HEK293 (cell line): Measurements from ENCODE around the gene CNIH3.
A peak's percentile ranks its signal among the peaks of the same experiment; 100 is the strongest.

Source experiments
- CTCF ChIA-PET: fragments of 350-600 bp; formaldehyde crosslinking; extraction: SDS; loops from one replicate; lab custom pipeline; 2021; ENCODE audit warnings: antibody characterized with exemption; lab: Yijun Ruan, JAX
- POLR2A ChIA-PET: fragments of 300-600 bp; formaldehyde crosslinking; extraction: SDS; loops from one replicate; lab custom pipeline; 2020; ENCODE audit warnings: antibody characterized with exemption, inconsistent platforms; lab: Yijun Ruan, JAX
- H3K27ac ChIP-seq: fragments of 200-500 bp; sonication (Bioruptor generic); 2 replicates; pipeline ENCODE4 v1.5.1; 2014; ENCODE audit warnings: low read depth, low read length, control low read depth, inconsistent platforms; ENCODE audit errors: extremely low read depth
- H3K36me3 ChIP-seq, 2 experiments: fragments of 200-500 bp in 1 of 2; sonication (Bioruptor generic) in 1 of 2; 1 replicate in 1 of 2; 2 replicates in 1 of 2; pipeline ENCODE4 v1.5.1; 2014 to 2017; ENCODE audit warnings: inconsistent platforms in 2 of 2, low read length in 2 of 2; ENCODE audit not compliant: control insufficient read depth in 2 of 2, insufficient read depth in 1 of 2
- H3K4me1 ChIP-seq: fragments of 200-500 bp; sonication (Bioruptor generic); 2 replicates; pipeline ENCODE4 v1.5.1; 2014; ENCODE audit warnings: mild to moderate bottlenecking, low read length, inconsistent platforms; ENCODE audit not compliant: control insufficient read depth, insufficient read depth
- H3K4me3 ChIP-seq: 2 replicates; pipeline ENCODE4 v1.5.1; 2011; ENCODE audit warnings: low read depth, mild to moderate bottlenecking, control low read depth, low read length, moderate library complexity
- H3K9me3 ChIP-seq: fragments of 200-500 bp; sonication (Bioruptor generic); 2 replicates; pipeline ENCODE4 v1.5.1; 2014; ENCODE audit warnings: low read depth, low read length, inconsistent platforms; ENCODE audit not compliant: control insufficient read depth, insufficient read depth
- HOXA7 ChIP-seq: sonication (generic); formaldehyde crosslinking; IDR thresholded peaks from 2 replicates; pipeline ENCODE4 v1.8.1; 2022; ENCODE audit warnings: missing genetic modification reagents, borderline replicate concordance
- HOXC10 ChIP-seq: sonication (generic); formaldehyde crosslinking; IDR thresholded peaks from 2 replicates; pipeline ENCODE4 v1.8.1; 2023; ENCODE audit warnings: mild to moderate bottlenecking, missing genetic modification reagents
- OSR2 ChIP-seq: fragments of 450-650 bp; formaldehyde crosslinking; IDR thresholded peaks from 2 replicates; pipeline ENCODE4 v1.5.1; 2016; ENCODE audit warnings: missing biosample characterization, missing genetic modification characterization
- SETDB1 ChIP-seq: IDR thresholded peaks from one replicate; pipeline ENCODE4 v1.6.1; 2017; ENCODE audit warnings: mild to moderate bottlenecking, low read length, moderate library complexity, mixed read lengths; ENCODE audit not compliant: insufficient read length
- YY1 ChIP-seq: fragments of 450-650 bp; formaldehyde crosslinking; IDR thresholded peaks from 2 replicates; pipeline ENCODE4 v1.5.1; 2018; ENCODE audit warnings: missing biosample characterization, missing genetic modification characterization
- YY2 ChIP-seq: fragments of 450-650 bp; formaldehyde crosslinking; IDR thresholded peaks from 2 replicates; pipeline ENCODE4 v1.5.1; 2016; ENCODE audit warnings: missing biosample characterization, missing genetic modification characterization
- ZBTB1 ChIP-seq: fragments of 450-650 bp; formaldehyde crosslinking; IDR thresholded peaks from 2 replicates; pipeline ENCODE4 v1.5.1; 2016; ENCODE audit warnings: missing biosample characterization, missing genetic modification characterization
- ZBTB20 ChIP-seq: fragments of 450-650 bp; formaldehyde crosslinking; IDR thresholded peaks from 2 replicates; pipeline ENCODE4 v1.5.1; 2016; ENCODE audit warnings: missing biosample characterization, missing genetic modification characterization
- ZEB2 ChIP-seq: fragments of 450-650 bp; formaldehyde crosslinking; IDR thresholded peaks from 2 replicates; pipeline ENCODE4 v1.5.1; 2016; ENCODE audit warnings: missing biosample characterization, missing genetic modification characterization
- ZFP3 ChIP-seq: fragments of 450-650 bp; formaldehyde crosslinking; IDR thresholded peaks from 2 replicates; pipeline ENCODE4 v1.5.1; 2016; ENCODE audit warnings: low read depth, missing biosample characterization, missing genetic modification characterization
- ZNF132 ChIP-seq: fragments of 450-650 bp; formaldehyde crosslinking; IDR thresholded peaks from 2 replicates; pipeline ENCODE4 v1.5.1; 2017; ENCODE audit warnings: missing biosample characterization, missing genetic modification characterization, borderline replicate concordance
- ZNF155 ChIP-seq: fragments of 450-650 bp; formaldehyde crosslinking; IDR thresholded peaks from 2 replicates; pipeline ENCODE4 v1.5.1; 2016; ENCODE audit warnings: missing biosample characterization, missing genetic modification characterization
- ZNF16 ChIP-seq: fragments of 450-650 bp; formaldehyde crosslinking; IDR thresholded peaks from 2 replicates; pipeline ENCODE4 v1.5.1; 2016; ENCODE audit warnings: low read depth, missing biosample characterization, missing genetic modification characterization
- ZNF23 ChIP-seq: fragments of 450-650 bp; formaldehyde crosslinking; IDR thresholded peaks from 2 replicates; pipeline ENCODE4 v1.5.1; 2016; ENCODE audit warnings: missing biosample characterization, missing genetic modification characterization, borderline replicate concordance
- ZNF514 ChIP-seq: fragments of 450-650 bp; formaldehyde crosslinking; IDR thresholded peaks from 2 replicates; pipeline ENCODE4 v1.5.1; 2016; ENCODE audit warnings: missing biosample characterization, missing genetic modification characterization
- ZNF548 ChIP-seq: fragments of 450-650 bp; formaldehyde crosslinking; IDR thresholded peaks from 2 replicates; pipeline ENCODE4 v1.5.1; 2016; ENCODE audit warnings: missing biosample characterization, missing genetic modification characterization
- ZNF600 ChIP-seq: fragments of 450-650 bp; formaldehyde crosslinking; IDR thresholded peaks from 2 replicates; pipeline ENCODE4 v1.5.1; 2016; ENCODE audit warnings: missing biosample characterization, missing genetic modification characterization
- ZNF623 ChIP-seq: fragments of 450-650 bp; formaldehyde crosslinking; IDR thresholded peaks from 2 replicates; pipeline ENCODE4 v1.5.1; 2016; ENCODE audit warnings: missing biosample characterization, missing genetic modification characterization
- ZNF624 ChIP-seq: fragments of 450-650 bp; formaldehyde crosslinking; IDR thresholded peaks from 2 replicates; pipeline ENCODE4 v1.5.1; 2017; ENCODE audit warnings: missing biosample characterization, missing genetic modification characterization
- ZNF664 ChIP-seq: fragments of 450-650 bp; formaldehyde crosslinking; IDR thresholded peaks from 2 replicates; pipeline ENCODE4 v1.5.1; 2016; ENCODE audit warnings: missing biosample characterization, missing genetic modification characterization
- ZNF785 ChIP-seq: fragments of 450-650 bp; formaldehyde crosslinking; IDR thresholded peaks from 2 replicates; pipeline ENCODE4 v1.5.1; 2016; ENCODE audit warnings: missing biosample characterization, missing genetic modification characterization
- TF ChIP-seq, protein P1 (sequence below): fragments of 450-650 bp; formaldehyde crosslinking; IDR thresholded peaks from 2 replicates; pipeline ENCODE4 v1.5.1; 2016; ENCODE audit warnings: missing biosample characterization, missing genetic modification characterization
- TF ChIP-seq, protein P2 (sequence below): fragments of 450-650 bp; formaldehyde crosslinking; IDR thresholded peaks from 2 replicates; pipeline ENCODE4 v1.5.1; 2016; ENCODE audit warnings: missing biosample characterization, missing genetic modification characterization, borderline replicate concordance
- TF ChIP-seq, protein P3 (sequence below): fragments of 450-650 bp; formaldehyde crosslinking; IDR thresholded peaks from 2 replicates; pipeline ENCODE4 v1.5.1; 2016; ENCODE audit warnings: missing biosample characterization, missing genetic modification characterization
- TF ChIP-seq, protein P4 (sequence below): fragments of 450-650 bp; formaldehyde crosslinking; IDR thresholded peaks from 2 replicates; pipeline ENCODE4 v1.5.1; 2017; ENCODE audit warnings: missing biosample characterization, missing genetic modification characterization

CNIH3 gene

DNA sequence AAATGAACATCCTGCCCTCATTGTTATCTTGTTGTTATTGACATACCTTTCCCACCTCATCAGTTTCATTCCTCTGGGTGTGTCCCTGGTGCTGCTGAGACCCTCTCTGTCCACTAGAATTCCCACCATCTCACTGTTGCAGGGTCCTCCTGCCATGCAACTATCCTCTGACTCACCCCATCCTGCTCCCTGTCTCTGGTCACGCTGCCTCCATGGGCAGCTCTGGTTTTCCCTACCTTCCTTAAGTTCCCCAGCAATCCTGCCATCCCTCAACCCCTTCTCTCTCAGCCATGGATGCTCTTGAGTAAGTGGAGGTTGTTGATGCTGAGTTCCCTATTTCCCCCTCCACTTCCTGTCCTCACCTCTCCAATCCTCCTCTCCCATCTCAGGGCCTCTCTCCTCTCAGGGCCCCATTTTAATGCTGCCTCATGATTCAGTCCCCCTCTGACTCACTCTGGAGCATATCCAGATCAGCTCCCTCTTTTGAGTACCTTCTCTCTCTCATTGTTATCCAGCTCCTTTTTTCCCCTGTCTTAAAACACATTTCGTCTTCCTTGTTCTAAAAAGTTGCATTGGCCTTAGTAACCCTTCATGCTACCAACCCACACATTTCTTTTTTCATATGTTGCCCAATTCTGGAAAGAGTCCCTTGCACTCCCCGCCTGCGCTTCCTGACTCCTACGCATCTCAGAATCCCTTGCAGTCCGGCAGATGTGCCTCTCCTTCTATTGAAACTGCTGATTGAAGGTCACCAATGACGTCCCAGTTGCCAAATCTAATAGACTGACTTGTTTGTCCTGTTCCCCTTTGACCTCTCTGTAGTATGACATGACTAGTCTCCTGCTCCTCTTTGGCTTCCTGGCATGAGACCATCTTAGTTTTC lies 92.0 kb downstream of the CNIH3 start:
- H3K36me3 ChIP-seq = no peaks in the 10 kb centered on the region
- no peaks in the 10 kb centered on the region for H3K9me3 ChIP-seq
- no peak overlapping the region for H3K27ac ChIP-seq
- peaks cover 4% of the 10 kb centered on the region; the same call in 1 of the 2 replicates for H3K4me1 ChIP-seq
- H3K4me3 ChIP-seq = no peak overlapping the region
- POLR2A ChIA-PET = no interaction called here
- CTCF ChIA-PET = interaction anchor here (1.3 kb wide), 1 partner anchor 33 kb away, joined by 4 read pairs; no protein-coding TSS in a partner anchor
- TF ChIP-seq ZNF23 (tag by site-specific recombination) (no peak; the same call in 1 of the 2 replicates), HOXC10 (CRISPR knock-in tag) (no peak), SETDB1 (no peak), ZFP3 (no peak), OSR2 (no peak), YY1 (tag by site-specific recombination) (no peak), ZNF155 (tag by site-specific recombination) (0 out of 2 replicates have a peak, but pooled peaks have one; percentile 48), ZNF548 (no peak), ZNF514 (tag by site-specific recombination) (no peak), ZNF624 (no peak), ZNF664 (tag by site-specific recombination) (no peak), ZNF785 (tag by site-specific recombination) (no peak), ZNF16 (tag by site-specific recombination) (no peak), ZNF600 (peak; percentile 75), ZBTB20 (tag by site-specific recombination) (peak; percentile 44), ZEB2 (tag by site-specific recombination) (no peak), ZNF132 (tag by site-specific recombination) (no peak), ZNF623 (no peak), YY2 (tag by site-specific recombination) (peak; percentile 50; the same call in 1 of the 2 replicates), HOXA7 (CRISPR knock-in tag) (no peak), ZBTB1 (no peak)
- TF ChIP-seq, protein P1, sequence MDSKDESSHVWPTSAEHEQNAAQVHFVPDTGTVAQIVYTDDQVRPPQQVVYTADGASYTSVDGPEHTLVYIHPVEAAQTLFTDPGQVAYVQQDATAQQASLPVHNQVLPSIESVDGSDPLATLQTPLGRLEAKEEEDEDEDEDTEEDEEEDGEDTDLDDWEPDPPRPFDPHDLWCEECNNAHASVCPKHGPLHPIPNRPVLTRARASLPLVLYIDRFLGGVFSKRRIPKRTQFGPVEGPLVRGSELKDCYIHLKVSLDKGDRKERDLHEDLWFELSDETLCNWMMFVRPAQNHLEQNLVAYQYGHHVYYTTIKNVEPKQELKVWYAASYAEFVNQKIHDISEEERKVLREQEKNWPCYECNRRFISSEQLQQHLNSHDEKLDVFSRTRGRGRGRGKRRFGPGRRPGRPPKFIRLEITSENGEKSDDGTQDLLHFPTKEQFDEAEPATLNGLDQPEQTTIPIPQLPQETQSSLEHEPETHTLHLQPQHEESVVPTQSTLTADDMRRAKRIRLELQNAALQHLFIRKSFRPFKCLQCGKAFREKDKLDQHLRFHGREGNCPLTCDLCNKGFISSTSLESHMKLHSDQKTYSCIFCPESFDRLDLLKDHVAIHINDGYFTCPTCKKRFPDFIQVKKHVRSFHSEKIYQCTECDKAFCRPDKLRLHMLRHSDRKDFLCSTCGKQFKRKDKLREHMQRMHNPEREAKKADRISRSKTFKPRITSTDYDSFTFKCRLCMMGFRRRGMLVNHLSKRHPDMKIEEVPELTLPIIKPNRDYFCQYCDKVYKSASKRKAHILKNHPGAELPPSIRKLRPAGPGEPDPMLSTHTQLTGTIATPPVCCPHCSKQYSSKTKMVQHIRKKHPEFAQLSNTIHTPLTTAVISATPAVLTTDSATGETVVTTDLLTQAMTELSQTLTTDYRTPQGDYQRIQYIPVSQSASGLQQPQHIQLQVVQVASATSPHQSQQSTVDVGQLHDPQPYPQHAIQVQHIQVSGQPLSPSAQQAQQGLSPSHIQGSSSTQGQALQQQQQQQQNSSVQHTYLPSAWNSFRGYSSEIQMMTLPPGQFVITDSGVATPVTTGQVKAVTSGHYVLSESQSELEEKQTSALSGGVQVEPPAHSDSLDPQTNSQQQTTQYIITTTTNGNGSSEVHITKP = 0 out of 2 replicates have a peak, but pooled peaks have one; percentile 18
- TF ChIP-seq, protein P2, sequence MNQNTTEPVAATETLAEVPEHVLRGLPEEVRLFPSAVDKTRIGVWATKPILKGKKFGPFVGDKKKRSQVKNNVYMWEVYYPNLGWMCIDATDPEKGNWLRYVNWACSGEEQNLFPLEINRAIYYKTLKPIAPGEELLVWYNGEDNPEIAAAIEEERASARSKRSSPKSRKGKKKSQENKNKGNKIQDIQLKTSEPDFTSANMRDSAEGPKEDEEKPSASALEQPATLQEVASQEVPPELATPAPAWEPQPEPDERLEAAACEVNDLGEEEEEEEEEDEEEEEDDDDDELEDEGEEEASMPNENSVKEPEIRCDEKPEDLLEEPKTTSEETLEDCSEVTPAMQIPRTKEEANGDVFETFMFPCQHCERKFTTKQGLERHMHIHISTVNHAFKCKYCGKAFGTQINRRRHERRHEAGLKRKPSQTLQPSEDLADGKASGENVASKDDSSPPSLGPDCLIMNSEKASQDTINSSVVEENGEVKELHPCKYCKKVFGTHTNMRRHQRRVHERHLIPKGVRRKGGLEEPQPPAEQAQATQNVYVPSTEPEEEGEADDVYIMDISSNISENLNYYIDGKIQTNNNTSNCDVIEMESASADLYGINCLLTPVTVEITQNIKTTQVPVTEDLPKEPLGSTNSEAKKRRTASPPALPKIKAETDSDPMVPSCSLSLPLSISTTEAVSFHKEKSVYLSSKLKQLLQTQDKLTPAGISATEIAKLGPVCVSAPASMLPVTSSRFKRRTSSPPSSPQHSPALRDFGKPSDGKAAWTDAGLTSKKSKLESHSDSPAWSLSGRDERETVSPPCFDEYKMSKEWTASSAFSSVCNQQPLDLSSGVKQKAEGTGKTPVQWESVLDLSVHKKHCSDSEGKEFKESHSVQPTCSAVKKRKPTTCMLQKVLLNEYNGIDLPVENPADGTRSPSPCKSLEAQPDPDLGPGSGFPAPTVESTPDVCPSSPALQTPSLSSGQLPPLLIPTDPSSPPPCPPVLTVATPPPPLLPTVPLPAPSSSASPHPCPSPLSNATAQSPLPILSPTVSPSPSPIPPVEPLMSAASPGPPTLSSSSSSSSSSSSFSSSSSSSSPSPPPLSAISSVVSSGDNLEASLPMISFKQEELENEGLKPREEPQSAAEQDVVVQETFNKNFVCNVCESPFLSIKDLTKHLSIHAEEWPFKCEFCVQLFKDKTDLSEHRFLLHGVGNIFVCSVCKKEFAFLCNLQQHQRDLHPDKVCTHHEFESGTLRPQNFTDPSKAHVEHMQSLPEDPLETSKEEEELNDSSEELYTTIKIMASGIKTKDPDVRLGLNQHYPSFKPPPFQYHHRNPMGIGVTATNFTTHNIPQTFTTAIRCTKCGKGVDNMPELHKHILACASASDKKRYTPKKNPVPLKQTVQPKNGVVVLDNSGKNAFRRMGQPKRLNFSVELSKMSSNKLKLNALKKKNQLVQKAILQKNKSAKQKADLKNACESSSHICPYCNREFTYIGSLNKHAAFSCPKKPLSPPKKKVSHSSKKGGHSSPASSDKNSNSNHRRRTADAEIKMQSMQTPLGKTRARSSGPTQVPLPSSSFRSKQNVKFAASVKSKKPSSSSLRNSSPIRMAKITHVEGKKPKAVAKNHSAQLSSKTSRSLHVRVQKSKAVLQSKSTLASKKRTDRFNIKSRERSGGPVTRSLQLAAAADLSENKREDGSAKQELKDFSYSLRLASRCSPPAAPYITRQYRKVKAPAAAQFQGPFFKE = 0 out of 2 replicates have a peak, but pooled peaks have one; percentile 26
- TF ChIP-seq, protein P3, sequence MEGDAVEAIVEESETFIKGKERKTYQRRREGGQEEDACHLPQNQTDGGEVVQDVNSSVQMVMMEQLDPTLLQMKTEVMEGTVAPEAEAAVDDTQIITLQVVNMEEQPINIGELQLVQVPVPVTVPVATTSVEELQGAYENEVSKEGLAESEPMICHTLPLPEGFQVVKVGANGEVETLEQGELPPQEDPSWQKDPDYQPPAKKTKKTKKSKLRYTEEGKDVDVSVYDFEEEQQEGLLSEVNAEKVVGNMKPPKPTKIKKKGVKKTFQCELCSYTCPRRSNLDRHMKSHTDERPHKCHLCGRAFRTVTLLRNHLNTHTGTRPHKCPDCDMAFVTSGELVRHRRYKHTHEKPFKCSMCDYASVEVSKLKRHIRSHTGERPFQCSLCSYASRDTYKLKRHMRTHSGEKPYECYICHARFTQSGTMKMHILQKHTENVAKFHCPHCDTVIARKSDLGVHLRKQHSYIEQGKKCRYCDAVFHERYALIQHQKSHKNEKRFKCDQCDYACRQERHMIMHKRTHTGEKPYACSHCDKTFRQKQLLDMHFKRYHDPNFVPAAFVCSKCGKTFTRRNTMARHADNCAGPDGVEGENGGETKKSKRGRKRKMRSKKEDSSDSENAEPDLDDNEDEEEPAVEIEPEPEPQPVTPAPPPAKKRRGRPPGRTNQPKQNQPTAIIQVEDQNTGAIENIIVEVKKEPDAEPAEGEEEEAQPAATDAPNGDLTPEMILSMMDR = no peak
- TF ChIP-seq, protein P4, sequence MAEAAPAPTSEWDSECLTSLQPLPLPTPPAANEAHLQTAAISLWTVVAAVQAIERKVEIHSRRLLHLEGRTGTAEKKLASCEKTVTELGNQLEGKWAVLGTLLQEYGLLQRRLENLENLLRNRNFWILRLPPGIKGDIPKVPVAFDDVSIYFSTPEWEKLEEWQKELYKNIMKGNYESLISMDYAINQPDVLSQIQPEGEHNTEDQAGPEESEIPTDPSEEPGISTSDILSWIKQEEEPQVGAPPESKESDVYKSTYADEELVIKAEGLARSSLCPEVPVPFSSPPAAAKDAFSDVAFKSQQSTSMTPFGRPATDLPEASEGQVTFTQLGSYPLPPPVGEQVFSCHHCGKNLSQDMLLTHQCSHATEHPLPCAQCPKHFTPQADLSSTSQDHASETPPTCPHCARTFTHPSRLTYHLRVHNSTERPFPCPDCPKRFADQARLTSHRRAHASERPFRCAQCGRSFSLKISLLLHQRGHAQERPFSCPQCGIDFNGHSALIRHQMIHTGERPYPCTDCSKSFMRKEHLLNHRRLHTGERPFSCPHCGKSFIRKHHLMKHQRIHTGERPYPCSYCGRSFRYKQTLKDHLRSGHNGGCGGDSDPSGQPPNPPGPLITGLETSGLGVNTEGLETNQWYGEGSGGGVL (tag by site-specific recombination) = peak; percentile 99
